A549 treated with ZK216348 at 1 μM for 4 hours (cell line): ENCODE measurements around the gene SEMA3C. TPM values are rescaled to one million over a fixed set of nuclear protein-coding genes. Genes with fewer than 3 reads are reported as not detected.

Experiments used
- total RNA-seq: library from RNA; stranded (reverse); fragments of 200-300 nt; extraction: Qiagen RNA extraction; gene quantifications from 5 replicates; pipeline ENCODE4 v1.2.3, GENCODE V29; 2022; ENCODE audit warnings: low read depth

Gene SEMA3C
- 54.0 to 82.3 TPM (median 63.0 TPM) in 5 replicates for total RNA-seq

DNA sequence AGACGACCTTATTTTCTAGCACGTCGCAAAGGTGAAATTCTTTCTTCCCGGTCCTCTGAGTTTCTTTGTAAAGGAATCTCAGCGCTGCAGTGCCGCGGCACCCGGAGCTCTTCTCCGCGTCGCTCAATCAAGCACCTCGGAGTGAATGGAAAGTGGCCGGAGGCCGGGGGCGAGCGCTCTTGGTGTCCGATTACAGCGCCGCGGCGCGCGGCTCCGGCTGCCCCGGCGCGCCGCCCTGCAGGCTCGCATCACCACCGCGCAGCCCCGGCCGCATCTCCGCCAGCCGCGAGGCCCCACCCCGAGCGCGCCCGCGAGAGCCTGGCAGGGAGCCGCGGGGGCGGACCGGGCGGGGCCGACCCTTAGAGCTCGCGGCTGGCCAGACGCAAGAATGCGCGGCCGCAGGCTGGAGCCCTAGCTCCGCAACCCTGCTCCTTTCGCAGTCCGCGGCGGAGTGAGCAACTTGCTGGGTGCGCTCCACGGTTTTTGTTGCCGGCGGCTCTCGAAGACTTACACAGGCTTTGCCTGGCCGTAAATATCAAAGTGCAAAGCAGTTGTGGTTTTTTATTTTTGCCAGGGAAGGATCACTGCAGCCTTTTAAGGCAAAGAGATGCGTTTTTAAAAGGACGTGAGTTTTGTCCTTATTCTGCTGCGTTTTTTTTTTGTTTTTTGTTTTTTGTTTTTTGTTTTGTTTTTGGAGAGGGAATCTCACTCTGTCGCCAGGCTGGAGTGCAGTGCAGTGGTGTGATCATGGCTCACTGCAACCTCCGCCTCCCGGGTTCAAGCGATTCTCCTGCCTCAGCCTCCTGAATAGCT, at the start of gene SEMA3C:
TSS of gene SEMA3C (minus strand) at position 143 of the 813 bp plus-strand sequence. CDS start 2,270 bp downstream, outside the sequence.

